HAP-1 (cell line): Measurements from ENCODE around the gene SPZ1.
"Not testable (repeated sequence)": the region's sequence is repeated elsewhere in the genome, so short reads cannot be mapped to it uniquely, and the experiment has no call there.

Source experiments
- DNase-seq, 2 experiments: peaks; one replicate each; pipeline ENCODE4 v3.0.0-alpha.2; 2016 to 2020; ENCODE audit warnings: low spot score in 2 of 2
- H3K27me3 ChIP-seq: fragments of 250-450 bp; sonication (Bioruptor Pico); 2 replicates; pipeline ENCODE4 v1.5.1; 2020; ENCODE audit warnings: low read depth, mild to moderate bottlenecking, moderate library complexity
- H3K36me3 ChIP-seq: fragments of 250-450 bp; sonication (Bioruptor Pico); replicated peaks from 2 replicates; pipeline ENCODE4 v1.5.1; 2020; ENCODE audit warnings: mild to moderate bottlenecking
- H3K4me1 ChIP-seq: fragments of 250-450 bp; sonication (Bioruptor Pico); 2 replicates; pipeline ENCODE4 v1.5.1; 2020; ENCODE audit warnings: mild to moderate bottlenecking
- H3K4me3 ChIP-seq: fragments of 250-450 bp; sonication (Bioruptor Pico); 2 replicates; pipeline ENCODE4 v1.5.1; 2020; ENCODE audit warnings: mild to moderate bottlenecking, moderate library complexity
- H3K9me3 ChIP-seq: fragments of 250-450 bp; sonication (Bioruptor Pico); 2 replicates; pipeline ENCODE4 v1.5.1; 2020; ENCODE audit warnings: mild to moderate bottlenecking, moderate library complexity
- in situ Hi-C: fragments of 300-500 bp; cut with MboI; formaldehyde crosslinking; loops from 3 replicates; pipeline ENCODE4 v1.14.3; 2020; ENCODE audit warnings: low sequenced_read_pairs, inconsistent platforms, mixed read lengths

The SPZ1 gene

GRCh38 chr5:80348171-80348570 is 28.4 kb downstream of the SPZ1 start:
- Histone ChIP-seq H3K4me1 (no peaks in the 10 kb centered on the region), H3K4me3 (no peak overlapping the region), H3K27me3 (no peaks in the 10 kb centered on the region), H3K36me3 (no peaks in the 10 kb centered on the region), H3K9me3 (no peaks in the 10 kb centered on the region)
- no peak for DNase-seq
- in situ Hi-C loops: loop anchor here (25.0 kb wide), 1 partner anchor 314 kb away; the partner anchor contains the start of genes DHFR and MSH3

DNA sequence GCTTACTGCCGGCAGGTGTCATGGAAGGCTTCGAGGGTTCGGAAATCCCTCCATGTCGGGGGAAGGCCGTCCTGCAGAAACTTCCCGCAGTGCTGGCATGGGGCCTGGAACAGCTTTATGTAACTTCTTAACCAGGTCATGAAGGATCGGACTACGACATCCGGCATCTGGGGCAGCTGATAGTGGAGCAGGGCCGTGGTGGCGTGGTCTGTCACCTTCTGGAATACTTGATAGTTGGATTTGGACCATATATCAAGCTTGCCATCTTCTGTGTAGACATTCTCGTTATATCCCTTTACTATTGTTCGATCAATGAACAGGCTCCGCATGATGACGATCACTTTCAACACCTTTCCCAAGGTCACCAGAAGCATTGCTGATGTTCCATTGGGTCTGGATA is 31.2 kb downstream of the SPZ1 start:
- DNase-seq, H3K27me3 ChIP-seq, H3K4me3 ChIP-seq, in situ Hi-C loops, H3K36me3 ChIP-seq, H3K4me1 ChIP-seq, H3K9me3 ChIP-seq: not testable (repeated sequence)

GRCh38 chr5:80355686-80356085 is 35.9 kb downstream of the SPZ1 start:
- H3K27me3 ChIP-seq: no peaks in the 10 kb centered on the region
- in situ Hi-C loops: no loop called here
- H3K4me1 ChIP-seq: no peaks in the 10 kb centered on the region; the same call in 1 of the 2 replicates
- H3K36me3 ChIP-seq: no peaks in the 10 kb centered on the region
- no peaks in the 10 kb centered on the region for H3K9me3 ChIP-seq
- DNase-seq: no peak
- no peak overlapping the region for H3K4me3 ChIP-seq

GRCh38 chr5:80357671-80358070 is 37.9 kb downstream of the SPZ1 start:
- Histone ChIP-seq H3K9me3 (no peaks in the 10 kb centered on the region), H3K4me1 (no peaks in the 10 kb centered on the region; the same call in 1 of the 2 replicates), H3K36me3 (no peaks in the 10 kb centered on the region), H3K4me3 (no peak overlapping the region), H3K27me3 (no peaks in the 10 kb centered on the region)
- no peak for DNase-seq
- in situ Hi-C loops: no loop called here

DNA sequence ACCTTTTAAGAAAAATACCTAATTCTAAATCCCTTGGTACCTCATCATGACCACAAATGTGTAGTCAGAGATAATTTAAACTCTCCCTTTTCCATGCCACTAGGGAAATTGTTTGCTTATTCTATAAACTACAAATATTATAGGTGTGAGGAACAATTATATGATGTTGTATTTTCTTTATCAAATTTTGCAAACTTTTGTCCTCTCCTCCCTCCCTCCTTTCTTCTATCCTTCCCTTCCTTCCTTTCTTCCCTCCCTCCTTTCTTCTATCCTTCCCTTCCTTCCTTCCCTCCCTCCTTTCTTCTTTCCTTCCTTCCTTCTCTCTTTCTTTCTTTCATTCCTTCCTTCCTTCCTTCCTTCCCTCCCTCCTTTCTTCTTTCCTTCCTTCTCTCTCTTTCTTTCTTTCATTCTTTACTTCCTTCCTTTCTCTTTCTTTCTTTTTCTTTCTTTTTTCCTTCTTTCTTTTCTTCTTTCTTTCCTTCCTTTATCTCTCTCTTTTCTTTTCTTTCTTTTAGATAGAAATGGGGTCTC is 41.2 kb downstream of the SPZ1 start:
- no peaks in the 10 kb centered on the region; the same call in 1 of the 2 replicates for H3K4me1 ChIP-seq
- DNase-seq: no peak
- in situ Hi-C loops: no loop called here
- H3K36me3 ChIP-seq: no peaks in the 10 kb centered on the region
- H3K9me3 ChIP-seq: no peaks in the 10 kb centered on the region
- no peaks in the 10 kb centered on the region for H3K27me3 ChIP-seq
- no peak overlapping the region for H3K4me3 ChIP-seq

GRCh38 chr5:80364892-80365291 is 45.1 kb downstream of the SPZ1 start:
- no peaks in the 10 kb centered on the region for H3K36me3 ChIP-seq
- in situ Hi-C loops: no loop called here
- H3K4me1 ChIP-seq: no peaks in the 10 kb centered on the region
- DNase-seq: no peak
- H3K9me3 ChIP-seq: no peaks in the 10 kb centered on the region
- H3K4me3 ChIP-seq: no peak overlapping the region
- no peaks in the 10 kb centered on the region for H3K27me3 ChIP-seq

- no peak for DNase-seq
- Histone ChIP-seq H3K9me3 (no peaks in the 10 kb centered on the region; the same call in 1 of the 2 replicates), H3K4me3 (no peak overlapping the region), H3K36me3 (no peaks in the 10 kb centered on the region), H3K4me1 (no peaks in the 10 kb centered on the region), H3K27me3 (no peaks in the 10 kb centered on the region)
- in situ Hi-C loops: no loop called here
Measured at GRCh38 chr5:80368661-80369480, 49.1 kb downstream of the SPZ1 start.

DNA sequence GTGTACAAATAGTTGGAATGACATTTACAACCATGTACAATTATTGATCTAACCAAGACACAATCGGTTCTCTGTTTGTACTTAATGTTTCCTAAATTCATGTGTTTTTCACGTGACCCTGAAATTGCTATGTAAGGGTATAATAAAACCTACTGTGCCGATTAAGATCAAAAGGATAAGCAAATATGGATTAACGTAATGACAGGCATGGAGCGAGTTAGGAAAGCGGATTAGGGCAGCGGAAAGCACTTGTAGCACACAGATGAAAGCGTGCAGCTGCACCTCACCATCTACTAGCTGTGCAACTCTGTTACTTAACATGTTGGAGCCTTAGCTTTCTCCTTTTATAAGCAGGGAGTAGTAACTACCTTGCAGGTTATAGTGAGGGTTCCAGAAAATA is 49.7 kb downstream of the SPZ1 start:
- DNase-seq: peak in 1 of 2 experiments; percentile 17
- H3K27me3 ChIP-seq: no peaks in the 10 kb centered on the region
- H3K9me3 ChIP-seq: no peaks in the 10 kb centered on the region; the same call in 1 of the 2 replicates
- no peaks in the 10 kb centered on the region for H3K4me1 ChIP-seq
- H3K4me3 ChIP-seq: no peak overlapping the region
- in situ Hi-C loops: no loop called here
- H3K36me3 ChIP-seq: no peaks in the 10 kb centered on the region

GRCh38 chr5:80370390-80370789 is 50.6 kb downstream of the SPZ1 start:
- in situ Hi-C loops: no loop called here
- Histone ChIP-seq H3K27me3 (no peaks in the 10 kb centered on the region), H3K4me1 (no peaks in the 10 kb centered on the region), H3K9me3 (no peaks in the 10 kb centered on the region; the same call in 1 of the 2 replicates), H3K36me3 (no peaks in the 10 kb centered on the region), H3K4me3 (no peak overlapping the region)
- DNase-seq: no peak
